Mucosa of rectum (tissue), 2 donors: ENCODE results near the gene ATP5F1A.
A peak's percentile ranks its signal among the peaks of the same experiment; 100 is the strongest.
"Not testable (repeated sequence)": the region's sequence is repeated elsewhere in the genome, so short reads cannot be mapped to it uniquely, and the experiment has no call there.

Source experiments
- H3K27ac ChIP-seq, 2 donors: one replicate each; pipeline ENCODE4 v1.7.0; 2013; ENCODE audit warnings: inconsistent platforms in 2 of 2, low read depth in 2 of 2, low read length in 2 of 2
- H3K27me3 ChIP-seq, 2 donors: one replicate each; pipeline ENCODE4 v1.7.0; 2013; ENCODE audit warnings: low read length in 2 of 2; ENCODE audit not compliant: control insufficient read depth in 2 of 2, insufficient read depth in 2 of 2
- H3K36me3 ChIP-seq, 2 donors: one replicate each; pipeline ENCODE4 v1.7.0; 2013; ENCODE audit warnings: low read length in 2 of 2; ENCODE audit not compliant: control insufficient read depth in 2 of 2, insufficient read depth in 2 of 2
- H3K4me1 ChIP-seq, 2 donors: one replicate each; pipeline ENCODE4 v1.7.0; 2013; ENCODE audit warnings: low read length in 2 of 2, mild to moderate bottlenecking in 1 of 2; ENCODE audit not compliant: control insufficient read depth in 2 of 2, insufficient read depth in 2 of 2
- H3K4me3 ChIP-seq, 2 donors: one replicate each; pipeline ENCODE4 v1.7.0; 2013; ENCODE audit warnings: low read length in 2 of 2
- H3K9ac ChIP-seq, 2 donors: one replicate each; pipeline ENCODE4 v1.7.0; 2013; ENCODE audit warnings: low read length in 2 of 2, low read depth in 1 of 2, mild to moderate bottlenecking in 1 of 2
- H3K9me3 ChIP-seq, 2 donors: one replicate each; pipeline ENCODE4 v1.7.0; 2013; ENCODE audit warnings: low read length in 2 of 2; ENCODE audit not compliant: control insufficient read depth in 2 of 2
- donor health status: healthy.
- donor health status: Normal muscosa, but diverticular disease.

The ATP5F1A gene

DNA sequence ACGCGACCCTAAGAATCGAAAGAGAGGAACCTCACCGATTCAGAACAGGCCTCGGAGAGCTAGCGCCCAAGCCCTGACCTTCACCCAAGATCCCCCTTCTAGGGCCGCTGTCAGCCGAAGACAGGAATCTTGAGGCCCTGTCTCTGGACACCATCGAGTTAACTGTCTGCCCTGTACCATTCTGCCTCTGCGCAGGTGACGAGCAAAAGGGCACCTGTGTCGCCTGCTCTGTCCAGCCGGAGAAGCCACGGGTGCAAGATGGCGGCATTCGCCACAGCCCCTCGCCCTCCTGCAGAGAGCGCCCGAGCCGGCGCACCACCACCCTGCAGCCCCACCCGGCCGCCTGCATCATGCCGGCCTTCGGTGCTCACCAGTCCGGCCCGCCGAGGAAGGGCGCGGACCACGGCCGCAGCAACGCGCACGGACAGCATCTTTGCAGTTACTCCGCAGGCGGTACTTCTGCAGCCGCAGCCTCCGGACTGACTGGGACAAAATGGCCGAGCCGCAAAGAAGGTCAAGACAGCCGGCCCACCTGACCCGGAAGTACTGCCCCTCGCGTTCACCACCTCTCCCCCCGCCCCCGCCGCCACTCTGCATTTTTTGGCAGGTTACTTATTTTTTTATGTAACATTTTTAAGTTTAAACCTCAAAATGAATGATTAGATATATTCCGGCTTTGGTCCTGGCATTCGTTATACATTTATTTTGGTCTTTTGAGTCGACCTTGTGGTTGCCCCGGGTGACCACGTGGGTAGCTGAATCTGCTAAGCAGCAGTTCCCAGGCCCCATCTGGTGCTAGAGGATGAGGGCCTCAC lies at the start of gene ATP5F1A:
Gene ATP5F1A, minus strand, starts transcription at position 496 of the 815 bp plus-strand sequence. Its CDS starts 65 bp downstream, at position 431.
- Histone ChIP-seq H3K27ac (peak within 1 kb of the TSS; percentile 96 to 97), H3K36me3 (peaks cover 3 to 15% of the 10 kb centered on the region in 2 donors), H3K4me1 (peaks cover 7 to 8% of the 10 kb centered on the region in 2 donors), H3K4me3 (peak within 1 kb of the TSS; percentile 75 to 100), H3K9ac (peak within 1 kb of the TSS; percentile 98 to 99), H3K27me3 (no peaks in the 10 kb centered on the region), H3K9me3 (no peaks in the 10 kb centered on the region)

- H3K4me3 ChIP-seq, result no peak overlapping the region
- no peak overlapping the region for H3K9ac ChIP-seq
- no peaks in the 10 kb centered on the region for H3K27me3 ChIP-seq
- H3K27ac ChIP-seq, result no peak overlapping the region
- H3K4me1 ChIP-seq, result no peaks in the 10 kb centered on the region
- H3K9me3 ChIP-seq, result no peaks in the 10 kb centered on the region
- no peaks in the 10 kb centered on the region for H3K36me3 ChIP-seq
Measured at GRCh38 chr18:46141199-46141598, 43.1 kb upstream of the ATP5F1A start.

GRCh38 chr18:46140173-46140572 lies 42.1 kb upstream of the ATP5F1A start:
- Histone ChIP-seq H3K9ac (no peak overlapping the region), H3K36me3 (no peaks in the 10 kb centered on the region), H3K9me3 (no peaks in the 10 kb centered on the region), H3K4me3 (no peak overlapping the region), H3K27ac (no peak overlapping the region), H3K4me1 (no peaks in the 10 kb centered on the region), H3K27me3 (no peaks in the 10 kb centered on the region)

DNA sequence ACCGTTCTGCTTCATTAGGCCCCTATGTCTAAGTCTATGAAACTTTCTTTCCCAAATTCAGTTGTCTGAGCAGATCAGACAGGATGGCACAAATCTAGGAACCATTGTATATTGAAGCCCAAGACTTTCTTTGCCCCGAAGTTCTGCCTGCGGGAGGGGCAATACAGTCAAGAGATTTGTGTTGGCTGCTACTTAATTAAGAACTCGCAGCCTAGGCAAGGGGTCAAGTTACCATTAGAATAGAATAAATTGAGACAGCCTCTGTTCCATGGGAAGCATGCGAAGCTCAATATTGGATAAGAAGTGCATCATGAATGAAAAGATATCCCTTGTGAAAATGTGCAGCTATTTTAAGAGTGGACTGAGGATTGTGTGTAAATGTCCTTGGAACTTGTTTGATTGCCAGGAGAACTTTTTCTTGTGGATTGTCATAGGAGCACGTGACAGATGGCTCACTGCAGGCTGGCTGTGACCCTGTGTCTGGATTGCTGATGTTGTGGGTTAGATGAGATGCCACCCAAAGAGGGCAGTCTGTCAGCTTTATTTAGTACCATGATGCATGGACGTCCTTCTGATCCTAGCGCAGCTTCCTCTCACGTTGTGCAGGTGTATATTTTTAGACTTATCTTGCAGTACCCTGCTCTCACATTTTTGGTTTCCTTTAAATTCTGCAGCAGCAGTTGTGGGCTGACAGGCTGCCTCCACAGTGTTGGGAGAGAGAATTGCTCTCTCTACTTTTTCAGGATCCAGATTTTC lies 37.0 kb upstream of the ATP5F1A start:
- H3K4me1 ChIP-seq, result no peaks in the 10 kb centered on the region
- H3K9ac ChIP-seq, result no peak overlapping the region
- H3K36me3 ChIP-seq, result peaks cover 0 to 1% of the 10 kb centered on the region in 2 donors
- no peak overlapping the region for H3K4me3 ChIP-seq
- no peak overlapping the region for H3K27ac ChIP-seq
- no peaks in the 10 kb centered on the region for H3K9me3 ChIP-seq
- no peaks in the 10 kb centered on the region for H3K27me3 ChIP-seq

GRCh38 chr18:46133534-46133933 lies 35.4 kb upstream of the ATP5F1A start:
- H3K27me3 ChIP-seq, result no peaks in the 10 kb centered on the region
- peaks cover 0 to 12% of the 10 kb centered on the region in 2 donors for H3K36me3 ChIP-seq
- H3K27ac ChIP-seq, result no peak overlapping the region
- no peaks in the 10 kb centered on the region for H3K9me3 ChIP-seq
- H3K4me3 ChIP-seq, result no peak overlapping the region
- H3K9ac ChIP-seq, result no peak overlapping the region
- no peaks in the 10 kb centered on the region for H3K4me1 ChIP-seq

DNA sequence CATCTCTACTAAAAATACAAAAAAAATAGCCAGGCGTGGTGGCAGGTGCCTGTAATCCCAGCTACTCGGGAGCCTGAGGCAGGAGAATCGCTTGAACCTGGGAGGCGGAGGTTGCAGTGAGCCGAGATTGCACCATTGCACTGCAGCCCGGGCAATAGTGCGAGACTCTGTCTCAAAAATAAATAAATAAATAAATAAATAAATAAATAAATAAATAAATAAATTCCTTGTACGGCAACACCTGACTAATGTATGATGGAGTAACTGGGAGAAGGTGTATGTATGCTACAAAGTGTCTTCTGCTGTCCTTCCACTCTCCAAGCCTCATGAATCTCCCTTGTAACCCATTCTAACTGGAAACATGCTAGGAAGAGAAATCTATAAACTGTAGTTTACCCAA lies 32.5 kb upstream of the ATP5F1A start:
- H3K27me3 ChIP-seq, H3K9me3 ChIP-seq, H3K27ac ChIP-seq, H3K9ac ChIP-seq, H3K4me1 ChIP-seq, H3K4me3 ChIP-seq: not testable (repeated sequence)
- H3K36me3 ChIP-seq, result peaks cover 5 to 23% of the 10 kb centered on the region in 2 donors

- no peak overlapping the region for H3K27ac ChIP-seq
Measured at GRCh38 chr18:46130061-46130460, 32.0 kb upstream of the ATP5F1A start.

GRCh38 chr18:46126625-46127024 lies 28.5 kb upstream of the ATP5F1A start:
- not testable (repeated sequence) for H3K27ac ChIP-seq, H3K4me3 ChIP-seq, H3K4me1 ChIP-seq, H3K9me3 ChIP-seq, H3K9ac ChIP-seq, H3K27me3 ChIP-seq
- H3K36me3 ChIP-seq, result peaks cover 9 to 28% of the 10 kb centered on the region in 2 donors

More at GRCh38 chr18:46130061-46130460, 32.0 kb upstream of the ATP5F1A start:
- H3K9ac ChIP-seq, result no peak overlapping the region
- no peaks in the 10 kb centered on the region for H3K4me1 ChIP-seq
- H3K9me3 ChIP-seq, result no peaks in the 10 kb centered on the region
- H3K4me3 ChIP-seq, result no peak overlapping the region
- H3K27me3 ChIP-seq, result no peaks in the 10 kb centered on the region
- peaks cover 5 to 25% of the 10 kb centered on the region in 2 donors for H3K36me3 ChIP-seq

GRCh38 chr18:46113751-46114150 lies 15.7 kb upstream of the ATP5F1A start:
- Histone ChIP-seq H3K4me3 (no peak overlapping the region), H3K9ac (no peak overlapping the region)

DNA sequence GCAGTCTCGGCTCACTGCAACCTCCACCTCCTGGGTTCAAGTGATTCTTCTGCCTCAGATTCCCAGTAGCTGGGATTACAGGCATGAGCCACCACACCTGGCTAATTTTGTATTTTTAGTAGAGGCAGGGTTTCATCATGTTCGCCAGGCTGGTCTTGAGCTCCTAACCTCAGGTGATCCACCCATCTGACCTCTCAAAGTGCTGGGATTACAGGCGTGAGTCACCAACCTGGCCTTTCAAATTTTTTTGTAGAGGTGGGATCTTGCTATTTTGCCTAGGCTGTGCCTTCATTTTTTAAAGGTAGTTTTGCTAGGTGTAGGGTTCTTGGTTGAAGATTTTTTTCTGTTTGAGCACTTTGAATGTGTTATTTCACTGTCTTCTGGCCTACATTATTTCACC lies 12.3 kb upstream of the ATP5F1A start:
- H3K9me3 ChIP-seq, result no peaks in the 10 kb centered on the region
- H3K36me3 ChIP-seq, result peaks cover 0 to 14% of the 10 kb centered on the region in 2 donors
- H3K4me3 ChIP-seq, result no peak overlapping the region
- no peak overlapping the region for H3K9ac ChIP-seq
- H3K27ac ChIP-seq, result no peak overlapping the region
- peaks cover 0 to 2% of the 10 kb centered on the region in 2 donors for H3K4me1 ChIP-seq
- no peaks in the 10 kb centered on the region for H3K27me3 ChIP-seq

More at GRCh38 chr18:46113751-46114150, 15.7 kb upstream of the ATP5F1A start:
- H3K9me3 ChIP-seq, result no peaks in the 10 kb centered on the region
- H3K27ac ChIP-seq, result no peak overlapping the region
- H3K4me1 ChIP-seq, result peaks cover 0 to 2% of the 10 kb centered on the region in 2 donors
- no peaks in the 10 kb centered on the region for H3K27me3 ChIP-seq
- peaks cover 0 to 11% of the 10 kb centered on the region in 2 donors for H3K36me3 ChIP-seq
